HG03342 (cell line): ENCODE results near the gene FAM169A.
"Not testable (repeated sequence)": the region's sequence is repeated elsewhere in the genome, so short reads cannot be mapped to it uniquely, and the experiment has no call there.

Experiments
- ATAC-seq: cut with Tn5 transposase; IDR thresholded peaks from one replicate; pipeline ENCODE4 v1.9.1; 2021; ENCODE audit warnings: mild to moderate bottlenecking, moderate library complexity; ENCODE audit not compliant: unreplicated experiment

FAM169A gene

GRCh38 chr5:74865804-74866595, at the start of gene FAM169A:
TSS of gene FAM169A (minus strand) at chr5:74866387. CDS start at chr5:74841676, 24,711 bp downstream.
- peak; percentile 49 for ATAC-seq

GRCh38 chr5:74915488-74915887, 49.3 kb upstream of the FAM169A start:
- no peak for ATAC-seq

GRCh38 chr5:74911421-74911820, 45.2 kb upstream of the FAM169A start:
- ATAC-seq = not testable (repeated sequence)

GRCh38 chr5:74909888-74910287, 43.7 kb upstream of the FAM169A start:
- not testable (repeated sequence) for ATAC-seq

- ATAC-seq = not testable (repeated sequence)
Observed at GRCh38 chr5:74908237-74908636, 42.0 kb upstream of the FAM169A start.

- not testable (repeated sequence) for ATAC-seq
Observed at GRCh38 chr5:74904713-74905112, 38.5 kb upstream of the FAM169A start.

GRCh38 chr5:74903165-74903787, 37.1 kb upstream of the FAM169A start:
- no peak for ATAC-seq

GRCh38 chr5:74897049-74897448, 30.9 kb upstream of the FAM169A start:
- ATAC-seq = no peak

GRCh38 chr5:74895906-74896305, 29.7 kb upstream of the FAM169A start:
- ATAC-seq = no peak

- no peak for ATAC-seq
Observed at GRCh38 chr5:74894351-74894750, 28.2 kb upstream of the FAM169A start.

- no peak for ATAC-seq
Observed at GRCh38 chr5:74892921-74893320, 26.7 kb upstream of the FAM169A start.

- ATAC-seq = peak; percentile 81
Observed at GRCh38 chr5:74889523-74890105, 23.4 kb upstream of the FAM169A start.

- no peak for ATAC-seq
Observed at GRCh38 chr5:74888117-74888516, 21.9 kb upstream of the FAM169A start.

- no peak for ATAC-seq
Observed at GRCh38 chr5:74885170-74885569, 19.0 kb upstream of the FAM169A start.

GRCh38 chr5:74882379-74883134, 16.4 kb upstream of the FAM169A start:
- not testable (repeated sequence) for ATAC-seq

GRCh38 chr5:74877624-74878304, 11.6 kb upstream of the FAM169A start:
- ATAC-seq = no peak

GRCh38 chr5:74875994-74876791, 10.0 kb upstream of the FAM169A start:
- ATAC-seq = no peak

- no peak for ATAC-seq
Observed at GRCh38 chr5:74873525-74874249, 7.5 kb upstream of the FAM169A start.
